Activated CD8-positive, alpha-beta memory T cell treated with anti-CD3 and anti-CD28 coated beads, Interleukin-2, amount 50 U/mL, for 24 hours (primary cell): ENCODE results near the gene AGAP6.
"Not testable (repeated sequence)": the region's sequence is repeated elsewhere in the genome, so short reads cannot be mapped to it uniquely, and the experiment has no call there.

Experiments
- DNase-seq: peaks from one replicate; pipeline ENCODE4 v3.0.0-alpha.2; 2020; ENCODE audit errors: extremely low read depth

Gene AGAP6

GRCh38 chr10:49988376-49988775 is at the start of gene AGAP6:
Gene AGAP6, plus strand, starts transcription at chr10:49988406. Its CDS starts 310 bp downstream, at chr10:49988716.
- DNase-seq: not testable (repeated sequence)

DNA sequence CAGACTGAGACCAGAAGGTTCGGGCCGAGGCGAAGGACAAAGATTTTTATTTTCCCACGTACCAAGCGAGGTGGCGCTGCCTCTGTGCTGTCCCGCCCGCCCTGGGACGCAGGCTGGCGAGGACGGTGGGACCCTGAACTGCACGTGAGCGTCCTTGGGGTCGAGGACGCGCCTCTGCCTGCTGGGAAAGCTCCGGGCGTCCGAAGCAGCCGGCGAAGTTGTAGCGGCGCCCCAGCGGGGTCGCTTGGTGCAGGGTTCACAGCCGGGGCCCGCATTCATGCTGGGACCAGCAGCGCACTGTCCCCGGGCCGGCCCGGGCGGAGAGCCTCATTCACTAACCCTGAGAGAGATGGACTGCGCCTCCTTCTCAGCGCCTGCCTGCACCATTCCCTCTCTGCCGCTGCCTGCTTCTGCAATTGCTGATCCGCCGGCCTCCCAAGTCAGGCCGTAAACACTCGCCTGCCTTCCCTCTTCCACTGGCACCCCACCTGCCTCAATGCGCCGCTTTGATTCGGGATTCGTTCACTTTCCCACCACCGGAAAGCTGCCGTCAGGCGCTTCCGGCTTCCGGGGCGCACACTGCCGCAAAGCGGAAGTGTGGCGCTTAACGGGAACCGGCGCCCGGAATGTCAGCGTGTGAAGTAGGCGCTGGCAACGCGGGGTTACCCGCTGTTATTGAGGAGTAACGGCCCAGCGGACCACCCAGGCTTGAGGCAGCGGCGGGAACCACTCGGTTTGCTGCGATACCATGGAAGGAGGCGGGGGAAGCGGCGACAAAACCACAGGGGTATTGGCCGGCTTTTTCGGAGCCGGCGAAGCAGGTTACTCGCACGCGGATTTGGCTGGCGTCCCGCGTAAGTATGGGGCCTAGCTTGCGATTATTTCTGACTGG is 46.5 kb upstream of the AGAP6 start, which contains the start of the genes PARG and TIMM23B:
Gene PARG, minus strand, starts transcription at position 581 of the 892 bp plus-strand sequence. Its CDS starts 302 bp downstream, at position 279.
Gene TIMM23B, plus strand, starts transcription at position 607 of the 892 bp plus-strand sequence. Its CDS starts 142 bp downstream, at position 749.
- peak; percentile 51 for DNase-seq

GRCh38 chr10:49942339-49942705 is 45.9 kb upstream of the AGAP6 start:
- not testable (repeated sequence) for DNase-seq

- not testable (repeated sequence) for DNase-seq
Measured at GRCh38 chr10:49943607-49944006, 44.6 kb upstream of the AGAP6 start.

- DNase-seq: not testable (repeated sequence)
Measured at GRCh38 chr10:49948142-49948541, 40.1 kb upstream of the AGAP6 start.

DNA sequence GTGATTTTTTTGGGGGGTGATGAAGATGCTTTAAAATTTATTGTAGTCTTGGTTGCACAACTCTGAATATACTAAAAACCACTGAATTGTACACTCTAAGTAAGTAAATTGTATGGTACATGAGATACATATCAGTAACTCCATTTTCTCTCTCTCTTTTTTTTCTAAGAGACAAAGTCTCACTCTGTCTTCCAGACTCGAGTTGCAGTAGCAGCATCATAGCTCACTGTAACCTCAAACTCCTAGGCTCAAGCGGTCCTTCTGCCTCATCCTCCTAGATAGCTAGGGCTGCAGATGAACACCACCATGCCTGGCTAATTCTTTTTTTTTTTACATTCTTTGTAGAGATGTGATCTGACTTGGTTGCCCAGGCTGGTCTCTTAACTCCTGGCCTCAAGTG is 39.5 kb upstream of the AGAP6 start:
- DNase-seq: not testable (repeated sequence)

DNA sequence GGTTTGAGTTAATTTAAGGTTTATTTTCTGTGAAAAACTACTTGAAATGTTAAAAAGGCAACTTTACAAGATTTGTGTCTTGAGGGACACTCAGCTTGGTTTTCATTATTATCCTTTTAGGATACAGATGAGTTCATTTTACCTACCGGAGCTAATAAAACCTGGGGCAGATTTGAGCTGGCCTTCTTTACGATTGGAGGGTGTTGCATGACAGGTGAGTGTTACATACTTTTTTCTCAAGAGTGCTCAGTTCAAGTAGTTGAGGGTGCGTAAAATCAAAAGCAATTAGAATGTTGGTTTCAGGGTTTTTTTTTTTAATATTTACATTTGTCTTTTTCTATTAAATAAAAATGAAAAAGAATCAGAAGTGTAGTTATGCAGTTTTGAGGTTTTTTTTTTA is 36.2 kb upstream of the AGAP6 start:
- DNase-seq: not testable (repeated sequence)

DNA sequence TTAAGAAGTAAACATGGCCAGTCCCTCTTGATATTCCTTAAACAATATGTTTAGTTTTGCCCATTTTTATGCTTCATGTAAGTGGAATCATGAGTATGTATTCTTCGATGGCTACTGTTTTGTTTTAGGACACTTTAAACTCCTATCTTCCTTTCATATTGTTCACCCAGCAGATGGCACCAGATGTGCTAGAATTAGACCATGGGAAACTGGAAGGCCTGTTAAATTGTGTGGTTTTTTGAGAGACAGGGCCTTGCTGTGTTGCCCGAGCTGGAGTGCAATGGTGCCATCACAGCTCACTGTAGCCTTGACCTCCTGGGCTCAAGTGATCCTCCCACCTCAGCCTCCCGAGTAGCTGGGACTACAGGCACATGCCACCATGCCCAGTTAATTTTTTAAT is 35.1 kb upstream of the AGAP6 start:
- not testable (repeated sequence) for DNase-seq

DNA sequence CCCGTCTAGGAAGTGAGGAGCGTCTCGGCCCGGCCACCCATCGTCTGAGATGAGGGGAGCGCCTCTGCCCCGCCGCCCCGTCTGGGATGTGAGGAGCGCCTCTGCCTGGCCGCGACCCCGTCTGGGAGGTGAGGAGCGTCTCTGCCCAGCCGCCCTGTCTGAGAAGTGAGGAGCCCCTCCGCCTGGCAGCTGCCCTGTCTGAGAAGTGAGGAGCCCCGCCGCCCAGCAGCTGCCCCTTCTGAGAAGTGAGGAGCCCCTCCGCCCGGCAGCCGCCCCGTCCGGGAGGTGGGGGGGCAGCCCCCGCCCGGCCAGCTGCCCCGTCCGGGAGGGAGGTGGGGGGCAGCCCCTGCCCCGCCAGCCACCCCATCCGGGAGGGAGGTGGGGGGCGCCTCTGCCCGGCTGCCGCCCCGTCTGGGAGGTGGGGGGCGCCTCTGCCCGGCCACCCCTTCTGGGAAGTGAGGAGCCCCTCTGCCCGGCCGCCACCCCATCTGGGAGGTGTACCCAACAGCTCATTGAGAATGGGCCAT is 17.8 kb upstream of the AGAP6 start:
- not testable (repeated sequence) for DNase-seq

DNA sequence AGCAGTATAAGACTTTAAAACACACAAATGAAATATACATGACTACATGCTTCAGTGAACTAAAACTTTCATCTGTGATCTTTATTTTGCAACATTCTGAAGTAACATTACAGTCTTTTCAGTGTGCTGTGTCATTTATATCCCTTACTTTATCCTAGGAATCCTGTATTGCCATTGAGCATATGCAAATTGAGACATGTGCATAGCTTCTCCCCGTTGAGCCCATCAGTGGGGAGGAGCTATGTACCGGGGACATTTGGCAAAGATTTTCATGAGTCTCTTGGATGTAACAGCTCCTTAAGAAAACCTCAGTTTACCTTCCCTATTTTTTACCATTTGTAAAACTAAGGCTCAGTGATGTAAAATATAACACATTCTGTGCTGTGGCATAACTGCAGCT is 16.7 kb upstream of the AGAP6 start:
- not testable (repeated sequence) for DNase-seq

DNA sequence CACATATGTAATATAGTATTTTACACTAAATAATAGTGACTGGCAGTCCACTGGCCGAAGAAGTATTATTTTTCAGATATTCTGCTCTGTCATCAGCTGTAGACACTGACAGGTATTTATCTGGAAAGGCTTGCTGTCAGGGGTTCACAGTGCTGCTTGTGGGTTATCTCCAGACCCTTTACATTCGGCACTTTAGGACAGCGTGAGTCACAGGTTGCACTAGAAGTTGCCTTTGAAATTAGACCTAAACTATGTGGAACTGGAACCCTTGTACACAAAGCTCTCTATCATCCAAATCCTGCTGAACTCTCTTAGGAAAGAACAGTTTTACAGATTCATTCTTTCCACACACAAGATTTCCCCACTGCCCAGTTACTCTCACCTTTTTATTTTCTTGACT is 16.1 kb upstream of the AGAP6 start:
- not testable (repeated sequence) for DNase-seq

- not testable (repeated sequence) for DNase-seq
Measured at GRCh38 chr10:49977756-49978155, 10.4 kb upstream of the AGAP6 start.

DNA sequence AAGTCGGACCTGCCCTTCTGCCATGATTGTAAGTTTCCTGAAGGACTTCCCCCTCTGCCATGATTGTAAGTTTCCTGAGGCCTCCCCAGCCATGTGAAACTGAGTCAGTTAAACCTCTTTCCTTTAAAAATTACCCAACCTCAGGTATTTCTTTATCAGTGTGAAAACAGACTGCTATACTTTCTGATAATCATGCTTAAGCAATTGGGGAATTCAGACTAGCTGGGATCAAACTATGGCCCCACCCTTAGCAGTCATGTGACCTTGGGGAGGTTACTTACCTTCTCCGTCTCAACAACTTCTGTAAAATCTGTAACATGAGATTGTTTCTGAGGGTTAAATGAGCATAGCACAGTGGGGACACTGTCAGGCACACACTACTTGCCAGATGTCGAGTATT is 999 bp upstream of the AGAP6 start:
- DNase-seq: not testable (repeated sequence)

DNA sequence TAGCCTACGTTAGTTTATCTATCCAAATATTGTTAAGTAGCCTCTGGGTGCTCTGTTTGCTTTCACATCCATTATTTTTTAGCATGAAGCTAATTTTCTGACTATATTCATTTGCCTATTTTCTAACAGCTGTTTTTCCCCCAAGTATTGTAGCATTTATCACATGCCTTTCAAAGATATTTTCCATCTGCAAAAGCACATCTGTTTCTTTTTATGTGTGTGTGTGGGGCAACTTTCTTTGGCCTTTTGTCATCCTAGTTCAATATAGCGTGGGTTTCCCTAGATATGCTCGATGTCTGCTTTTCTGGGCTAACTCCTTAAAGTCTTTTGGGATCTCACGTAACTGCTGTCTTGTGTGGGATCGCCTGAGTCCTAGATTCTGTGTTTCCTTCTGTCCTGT is 7.1 kb downstream of the AGAP6 start:
- not testable (repeated sequence) for DNase-seq

GRCh38 chr10:50014024-50014423 is 25.8 kb downstream of the AGAP6 start:
- not testable (repeated sequence) for DNase-seq

GRCh38 chr10:50015596-50016220 is 27.5 kb downstream of the AGAP6 start:
- DNase-seq: not testable (repeated sequence)

GRCh38 chr10:50016926-50017325 is 28.7 kb downstream of the AGAP6 start:
- not testable (repeated sequence) for DNase-seq

GRCh38 chr10:50017646-50018045 is 29.4 kb downstream of the AGAP6 start:
- not testable (repeated sequence) for DNase-seq

- not testable (repeated sequence) for DNase-seq
Measured at GRCh38 chr10:50019279-50019678, 31.1 kb downstream of the AGAP6 start.

DNA sequence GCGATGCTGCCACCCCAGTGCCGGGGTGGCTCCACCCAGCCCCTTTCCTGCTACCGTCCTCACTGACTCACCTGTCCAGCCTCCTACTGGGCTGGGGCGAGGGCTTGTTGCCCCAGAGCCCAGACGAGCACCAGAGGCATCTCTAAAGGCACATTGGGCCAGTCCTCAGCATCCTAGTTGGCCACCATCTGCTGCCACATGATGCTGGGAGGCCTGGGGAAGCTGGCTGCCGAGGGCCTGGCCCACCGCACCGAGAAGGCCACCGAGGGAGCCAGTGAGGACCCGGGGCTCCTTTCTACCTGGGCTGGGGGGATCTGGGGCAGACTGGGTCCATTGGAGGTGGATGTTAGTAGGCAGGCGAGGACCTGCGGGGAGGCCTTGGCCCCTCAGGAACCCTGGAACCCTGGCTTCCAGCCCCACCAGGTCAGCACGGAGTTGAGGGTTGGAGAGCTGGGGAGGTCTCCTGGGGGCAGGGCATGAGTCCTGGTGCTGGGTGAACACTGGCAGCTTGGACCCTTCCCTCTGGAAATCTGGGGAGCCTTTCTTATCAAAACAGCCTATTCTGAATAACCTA is 32.3 kb downstream of the AGAP6 start:
- DNase-seq: not testable (repeated sequence)

DNA sequence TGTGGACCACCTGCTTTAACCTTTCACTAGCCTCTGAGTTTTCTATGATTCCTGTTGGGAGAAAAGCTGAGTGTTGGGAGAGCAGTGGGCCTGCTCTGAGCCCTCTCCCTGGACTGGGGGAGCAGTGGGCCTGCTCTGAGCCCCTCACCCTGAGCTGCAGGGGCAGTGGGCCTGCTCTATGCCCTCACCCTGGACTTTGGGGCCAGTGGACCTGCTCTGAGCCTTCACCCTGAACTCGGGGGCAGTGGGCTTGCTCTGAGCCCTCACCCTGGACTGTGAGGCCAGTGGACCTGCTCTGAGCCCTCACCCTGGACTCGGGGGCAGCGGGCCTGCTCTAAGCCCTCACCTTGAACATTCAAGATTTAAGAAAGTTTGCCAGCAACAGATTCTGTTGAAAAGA is 33.4 kb downstream of the AGAP6 start:
- no peak for DNase-seq
